Measurements from ENCODE around the gene NRAP. TPM values are rescaled to one million over a fixed set of nuclear protein-coding genes. Genes with fewer than 3 reads are reported as not detected.

The NRAP gene
- total RNA-seq, 1 experiment from 2014 or later, result not detected

DNA sequence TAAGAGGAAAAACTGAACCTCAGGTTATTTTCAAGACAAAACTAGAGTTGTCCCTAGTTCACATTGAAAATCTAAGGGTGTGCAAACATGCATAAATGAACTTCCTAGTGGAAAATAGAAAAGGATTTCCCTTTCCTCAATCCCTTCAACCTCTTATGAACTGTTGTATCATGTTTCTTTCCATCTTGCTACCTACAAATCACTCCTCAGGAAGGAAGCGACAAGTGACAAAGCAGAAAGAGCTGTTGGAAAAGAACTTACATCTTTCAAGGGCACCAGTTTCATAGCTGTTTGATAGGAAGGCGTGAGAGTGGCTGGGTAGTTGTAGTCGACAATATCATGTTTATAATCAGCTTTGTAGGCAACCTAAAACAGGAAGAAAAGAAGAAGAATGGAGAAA, 23.9 kb downstream of the NRAP start:
- ATAC-seq, result no peak
- no peaks in the 10 kb centered on the region for H3K9me3 ChIP-seq (ENCODE audit: control insufficient read depth, insufficient read depth, low read depth, low read length)
- peaks cover 4% of the 10 kb centered on the region; the same call in 1 of the 2 replicates for H3K4me1 ChIP-seq (ENCODE audit: control insufficient read depth, insufficient read depth, low read length)
- no TSS peak for BruUV-seq (replicated peaks)
- in situ Hi-C loops (cut with HindIII; ENCODE audit: low pct_unique_long_range_greater_than_20kb, low sequenced_read_pairs), result no loop called here
- POLR2A ChIA-PET, result no interaction called here
- no peak for TF ChIP-seq SIN3A (IDR thresholded peaks at IDR 0.05; ENCODE audit: borderline replicate concordance, insufficient read depth, low read depth, low read length)
- TF ChIP-seq, protein P1, sequence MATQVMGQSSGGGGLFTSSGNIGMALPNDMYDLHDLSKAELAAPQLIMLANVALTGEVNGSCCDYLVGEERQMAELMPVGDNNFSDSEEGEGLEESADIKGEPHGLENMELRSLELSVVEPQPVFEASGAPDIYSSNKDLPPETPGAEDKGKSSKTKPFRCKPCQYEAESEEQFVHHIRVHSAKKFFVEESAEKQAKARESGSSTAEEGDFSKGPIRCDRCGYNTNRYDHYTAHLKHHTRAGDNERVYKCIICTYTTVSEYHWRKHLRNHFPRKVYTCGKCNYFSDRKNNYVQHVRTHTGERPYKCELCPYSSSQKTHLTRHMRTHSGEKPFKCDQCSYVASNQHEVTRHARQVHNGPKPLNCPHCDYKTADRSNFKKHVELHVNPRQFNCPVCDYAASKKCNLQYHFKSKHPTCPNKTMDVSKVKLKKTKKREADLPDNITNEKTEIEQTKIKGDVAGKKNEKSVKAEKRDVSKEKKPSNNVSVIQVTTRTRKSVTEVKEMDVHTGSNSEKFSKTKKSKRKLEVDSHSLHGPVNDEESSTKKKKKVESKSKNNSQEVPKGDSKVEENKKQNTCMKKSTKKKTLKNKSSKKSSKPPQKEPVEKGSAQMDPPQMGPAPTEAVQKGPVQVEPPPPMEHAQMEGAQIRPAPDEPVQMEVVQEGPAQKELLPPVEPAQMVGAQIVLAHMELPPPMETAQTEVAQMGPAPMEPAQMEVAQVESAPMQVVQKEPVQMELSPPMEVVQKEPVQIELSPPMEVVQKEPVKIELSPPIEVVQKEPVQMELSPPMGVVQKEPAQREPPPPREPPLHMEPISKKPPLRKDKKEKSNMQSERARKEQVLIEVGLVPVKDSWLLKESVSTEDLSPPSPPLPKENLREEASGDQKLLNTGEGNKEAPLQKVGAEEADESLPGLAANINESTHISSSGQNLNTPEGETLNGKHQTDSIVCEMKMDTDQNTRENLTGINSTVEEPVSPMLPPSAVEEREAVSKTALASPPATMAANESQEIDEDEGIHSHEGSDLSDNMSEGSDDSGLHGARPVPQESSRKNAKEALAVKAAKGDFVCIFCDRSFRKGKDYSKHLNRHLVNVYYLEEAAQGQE (IDR thresholded peaks at IDR 0.05; ENCODE audit: insufficient read depth in 1 of 2, low read depth in 2 of 2, low read length in 1 of 2), result no peak
- TF ChIP-seq, protein P2, sequence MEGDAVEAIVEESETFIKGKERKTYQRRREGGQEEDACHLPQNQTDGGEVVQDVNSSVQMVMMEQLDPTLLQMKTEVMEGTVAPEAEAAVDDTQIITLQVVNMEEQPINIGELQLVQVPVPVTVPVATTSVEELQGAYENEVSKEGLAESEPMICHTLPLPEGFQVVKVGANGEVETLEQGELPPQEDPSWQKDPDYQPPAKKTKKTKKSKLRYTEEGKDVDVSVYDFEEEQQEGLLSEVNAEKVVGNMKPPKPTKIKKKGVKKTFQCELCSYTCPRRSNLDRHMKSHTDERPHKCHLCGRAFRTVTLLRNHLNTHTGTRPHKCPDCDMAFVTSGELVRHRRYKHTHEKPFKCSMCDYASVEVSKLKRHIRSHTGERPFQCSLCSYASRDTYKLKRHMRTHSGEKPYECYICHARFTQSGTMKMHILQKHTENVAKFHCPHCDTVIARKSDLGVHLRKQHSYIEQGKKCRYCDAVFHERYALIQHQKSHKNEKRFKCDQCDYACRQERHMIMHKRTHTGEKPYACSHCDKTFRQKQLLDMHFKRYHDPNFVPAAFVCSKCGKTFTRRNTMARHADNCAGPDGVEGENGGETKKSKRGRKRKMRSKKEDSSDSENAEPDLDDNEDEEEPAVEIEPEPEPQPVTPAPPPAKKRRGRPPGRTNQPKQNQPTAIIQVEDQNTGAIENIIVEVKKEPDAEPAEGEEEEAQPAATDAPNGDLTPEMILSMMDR (IDR thresholded peaks at IDR 0.05), result no peak
- no peak for TF ChIP-seq TCF7L2 (IDR thresholded peaks at IDR 0.05; ENCODE audit: low read depth, low read length)
- TF ChIP-seq POLR2AphosphoS5 (IDR thresholded peaks at IDR 0.05; ENCODE audit: low read depth, low read length), result no peak
- CTCF ChIA-PET, result no interaction called here
- no peaks in the 10 kb centered on the region for H3K36me3 ChIP-seq (ENCODE audit: control insufficient read depth, insufficient read depth, low read length)
- H3K27me3 ChIP-seq (ENCODE audit: control insufficient read depth, insufficient read depth, low read length), result peaks cover 57% of the 10 kb centered on the region
- no peak overlapping the region for H3K27ac ChIP-seq (ENCODE audit: low read length)
- H3K4me3 ChIP-seq (ENCODE audit: low read depth in 2 of 2, low read length in 2 of 2), result no peak overlapping the region
- intact Hi-C loops (cut with micrococcal nuclease; ENCODE audit: unreplicated experiment), result no loop called here
- DNase-seq (ENCODE audit: low read depth, low spot score), result no peak

- BruUV-seq (replicated peaks), result no TSS peak
- H3K9me3 ChIP-seq (ENCODE audit: control insufficient read depth, insufficient read depth, low read depth, low read length), result no peaks in the 10 kb centered on the region
- no peaks in the 10 kb centered on the region for H3K4me1 ChIP-seq (ENCODE audit: control insufficient read depth, insufficient read depth, low read length)
- H3K36me3 ChIP-seq (ENCODE audit: control insufficient read depth, insufficient read depth, low read length), result no peaks in the 10 kb centered on the region
- TF ChIP-seq, protein P1 (IDR thresholded peaks at IDR 0.05; ENCODE audit: insufficient read depth in 1 of 2, low read depth in 2 of 2, low read length in 1 of 2), result no peak
- TF ChIP-seq, protein P2 (IDR thresholded peaks at IDR 0.05), result no peak
- no peak for TF ChIP-seq TCF7L2 (IDR thresholded peaks at IDR 0.05; ENCODE audit: low read depth, low read length)
- no peak for TF ChIP-seq SIN3A (IDR thresholded peaks at IDR 0.05; ENCODE audit: borderline replicate concordance, insufficient read depth, low read depth, low read length)
- TF ChIP-seq POLR2AphosphoS5 (IDR thresholded peaks at IDR 0.05; ENCODE audit: low read depth, low read length), result no peak
- in situ Hi-C loops (cut with HindIII; ENCODE audit: low pct_unique_long_range_greater_than_20kb, low sequenced_read_pairs) (no loop called here), intact Hi-C loops (cut with micrococcal nuclease; ENCODE audit: unreplicated experiment) (no loop called here)
- POLR2A ChIA-PET, result no interaction called here
- H3K27me3 ChIP-seq (ENCODE audit: control insufficient read depth, insufficient read depth, low read length), result peaks cover 21% of the 10 kb centered on the region
- H3K27ac ChIP-seq (ENCODE audit: low read length), result no peak overlapping the region
- DNase-seq (ENCODE audit: low read depth, low spot score) (no peak), ATAC-seq (no peak)
- CTCF ChIA-PET, result no interaction called here
- no peak overlapping the region for H3K4me3 ChIP-seq (ENCODE audit: low read depth in 2 of 2, low read length in 2 of 2)
Measured at GRCh38 chr10:113631684-113632367, 32.0 kb downstream of the NRAP start.

Measured in Panc1 (cell line).